HG02763 (cell line): ENCODE data around the gene VSTM2L.

Experiments used
- ATAC-seq: cut with Tn5 transposase; IDR thresholded peaks from one replicate; pipeline ENCODE4 v1.9.1; 2021; ENCODE audit warnings: mild to moderate bottlenecking, moderate library complexity; ENCODE audit not compliant: unreplicated experiment

Gene VSTM2L

DNA sequence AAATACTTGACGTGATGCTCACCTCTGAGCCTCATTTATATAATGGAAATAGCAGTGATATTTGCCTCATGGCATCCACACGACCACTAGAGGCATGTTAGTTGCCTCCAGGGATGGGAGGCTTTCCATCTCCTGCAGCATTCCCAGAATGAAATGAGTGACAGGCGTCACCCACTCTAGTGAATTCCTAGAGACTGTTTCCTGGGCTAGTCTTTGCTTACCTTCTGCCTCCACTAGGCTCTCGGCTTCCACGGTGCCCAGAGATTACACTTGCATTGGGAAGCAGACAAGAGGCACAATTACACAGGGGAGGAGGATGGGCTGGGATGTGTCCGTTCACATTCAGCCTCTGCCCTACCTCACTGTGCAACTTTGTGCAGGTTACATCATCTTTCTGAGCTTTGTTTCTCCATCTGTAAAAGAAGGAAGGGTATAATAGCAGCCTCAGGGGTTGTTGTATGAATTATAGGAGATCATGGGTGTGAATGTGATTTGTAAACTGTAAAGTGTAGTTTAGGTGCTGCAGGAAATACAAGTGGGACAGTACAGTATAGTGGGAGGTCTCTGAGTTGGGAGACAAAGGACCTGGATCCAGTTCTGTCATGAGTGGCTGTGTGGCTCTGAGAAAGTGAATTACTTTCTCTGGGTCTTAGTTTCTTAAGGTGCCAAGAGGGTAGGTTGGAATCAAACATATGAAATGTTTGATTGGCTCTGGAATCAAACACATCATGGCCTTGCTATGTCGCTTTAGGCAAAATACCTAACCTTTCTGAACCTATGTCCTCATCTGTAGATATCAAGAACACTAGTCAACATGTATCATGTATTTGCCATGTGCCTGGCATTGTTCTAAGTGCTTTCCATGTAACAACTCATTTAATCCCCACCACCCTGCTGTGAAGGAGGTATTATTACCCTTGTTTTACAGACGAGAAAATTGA is 3.6 kb upstream of the VSTM2L start:
- ATAC-seq, result no peak

DNA sequence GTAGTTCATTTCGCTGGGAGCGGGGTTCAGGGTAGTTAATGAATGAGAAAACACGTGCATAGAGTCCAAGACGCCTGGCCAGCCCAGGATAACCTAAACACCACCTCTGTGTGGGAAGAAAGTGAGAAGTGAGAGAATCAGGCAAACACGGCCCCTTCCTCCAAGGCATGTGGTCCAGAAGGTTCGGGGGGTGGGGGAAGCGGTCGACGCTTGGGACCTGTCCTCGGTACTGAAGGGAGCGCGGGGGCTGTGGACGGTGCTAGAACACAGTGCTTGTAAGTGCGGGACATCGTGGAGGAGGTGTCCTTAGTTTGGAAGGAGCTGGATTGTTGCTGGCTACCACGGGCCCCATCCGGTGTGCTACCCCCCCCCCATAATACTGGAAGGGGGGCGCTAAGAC is 1.7 kb upstream of the VSTM2L start:
- ATAC-seq, result no peak

DNA sequence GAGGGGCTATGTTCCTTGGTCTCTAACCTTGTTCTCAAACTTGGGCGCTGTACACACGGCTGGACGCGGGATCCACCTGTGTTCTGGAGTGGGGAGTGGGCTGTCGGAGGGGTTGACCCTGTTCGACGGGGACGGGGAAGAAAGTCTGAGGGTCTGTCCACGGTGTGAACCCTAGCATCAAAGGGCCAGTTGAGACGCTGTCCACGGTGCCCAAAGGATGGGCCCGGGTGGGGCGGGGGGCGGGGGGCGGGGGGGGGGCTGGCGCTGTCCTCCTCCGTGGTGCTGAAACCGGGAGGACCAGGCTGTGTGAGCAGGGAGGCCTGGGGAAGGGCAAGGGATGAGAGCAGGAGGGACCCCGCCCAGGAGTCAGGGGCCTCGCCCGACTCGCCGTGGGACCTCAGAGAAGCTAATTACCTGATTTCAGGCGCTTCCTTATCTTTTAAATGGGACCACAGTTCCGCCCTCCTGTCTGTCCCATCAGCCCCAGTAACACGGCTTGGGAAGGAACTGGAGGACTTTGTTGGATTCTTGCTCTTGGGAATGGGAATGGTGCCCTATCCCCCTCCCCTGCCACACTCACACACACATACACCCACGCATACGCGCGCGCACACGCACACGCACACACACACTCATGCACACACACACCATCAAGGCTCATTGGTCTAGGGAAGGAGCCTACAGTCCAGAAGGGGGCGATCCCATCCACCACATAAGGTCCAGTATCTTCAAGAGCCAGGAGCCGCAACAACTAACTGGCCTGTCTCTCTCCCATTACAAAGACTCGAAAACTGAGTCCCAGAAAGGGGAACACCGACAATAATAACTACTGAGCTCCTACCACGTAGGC is 1.0 kb upstream of the VSTM2L start:
- no peak for ATAC-seq

DNA sequence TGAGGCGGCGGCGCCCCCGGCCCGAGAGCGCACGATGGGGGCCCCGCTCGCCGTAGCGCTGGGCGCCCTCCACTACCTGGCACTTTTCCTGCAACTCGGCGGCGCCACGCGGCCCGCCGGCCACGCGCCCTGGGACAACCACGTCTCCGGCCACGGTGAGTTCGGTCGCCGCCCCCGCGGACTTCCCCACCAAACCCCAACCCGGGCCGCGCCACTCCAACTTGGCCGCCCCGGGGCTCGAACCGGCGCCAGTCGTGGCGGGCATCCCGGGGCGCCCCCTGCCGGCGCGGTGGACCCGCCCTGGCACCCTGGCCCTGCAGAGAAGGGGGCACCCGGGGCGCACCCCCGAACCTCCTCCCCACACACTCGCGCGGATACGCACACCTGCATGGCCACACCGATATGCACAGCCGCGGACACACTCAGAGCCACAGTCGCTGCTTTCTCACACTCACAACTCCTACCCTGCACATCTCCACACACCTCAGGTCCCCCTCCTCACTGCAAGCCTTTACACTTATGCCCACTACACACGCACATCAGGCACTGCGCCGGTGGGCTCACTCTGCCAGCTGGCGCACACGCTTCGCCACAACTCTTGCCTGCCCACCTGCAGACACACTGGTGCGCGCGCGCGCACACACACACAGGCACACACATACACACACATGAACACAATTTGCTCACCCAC is 535 bp downstream of the VSTM2L start:
- ATAC-seq, result no peak

DNA sequence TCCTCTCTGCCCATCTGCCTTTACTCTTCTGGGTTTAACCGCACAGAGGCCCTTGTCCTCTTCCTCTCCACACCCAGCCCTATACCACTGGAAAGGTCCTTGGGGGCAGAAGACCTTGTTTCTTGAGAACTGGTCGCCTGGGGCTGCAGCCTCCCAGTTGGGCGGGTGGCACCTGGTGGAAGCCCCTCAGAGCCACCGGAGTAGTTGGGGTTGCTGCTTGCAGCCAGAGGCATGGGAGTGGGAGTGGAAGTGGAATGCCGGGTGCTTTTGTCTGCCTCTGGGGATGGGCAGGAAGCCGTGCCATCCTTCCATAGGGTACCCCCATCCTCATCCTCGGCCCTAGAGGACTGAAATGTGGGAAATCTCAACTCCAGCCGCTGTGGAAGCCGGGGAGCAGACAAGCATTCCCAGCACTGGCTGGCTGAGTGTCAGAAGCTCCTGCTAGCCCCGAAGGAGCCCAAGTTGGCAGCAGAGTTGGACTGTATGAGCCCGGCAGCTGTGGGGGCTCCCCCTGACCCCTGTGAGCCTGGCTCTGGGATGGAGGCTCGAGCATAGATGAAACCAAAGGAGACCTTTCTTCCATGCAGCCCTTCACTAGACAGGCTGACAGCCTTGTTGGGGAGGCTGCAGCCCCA is 1.2 kb downstream of the VSTM2L start:
- no peak for ATAC-seq

DNA sequence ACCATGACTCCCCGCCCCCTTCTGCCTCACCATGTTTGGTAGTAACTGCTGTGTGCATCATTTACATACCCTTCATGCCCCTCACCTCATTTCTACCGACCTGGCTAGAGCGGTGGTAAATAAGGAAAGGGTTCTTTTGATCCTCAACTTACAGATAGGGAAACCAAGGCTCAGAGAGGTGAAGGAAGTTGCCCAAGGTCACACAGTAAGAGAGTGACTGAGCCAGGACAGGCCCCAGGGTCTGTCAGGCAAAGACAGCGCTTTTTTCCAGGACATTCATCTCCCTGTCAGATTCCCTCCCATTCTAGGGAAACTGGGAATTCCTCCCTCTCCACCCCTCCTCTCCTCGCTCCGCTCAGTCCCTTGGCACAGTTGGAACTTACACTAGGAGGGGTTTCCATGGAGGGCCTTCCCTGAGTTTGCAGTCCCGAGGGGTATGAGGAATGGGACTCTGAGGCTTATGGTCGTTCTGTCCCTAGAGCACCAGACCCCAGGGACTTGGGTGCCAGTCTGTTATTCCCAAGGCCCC is 2.0 kb downstream of the VSTM2L start:
- no peak for ATAC-seq

DNA sequence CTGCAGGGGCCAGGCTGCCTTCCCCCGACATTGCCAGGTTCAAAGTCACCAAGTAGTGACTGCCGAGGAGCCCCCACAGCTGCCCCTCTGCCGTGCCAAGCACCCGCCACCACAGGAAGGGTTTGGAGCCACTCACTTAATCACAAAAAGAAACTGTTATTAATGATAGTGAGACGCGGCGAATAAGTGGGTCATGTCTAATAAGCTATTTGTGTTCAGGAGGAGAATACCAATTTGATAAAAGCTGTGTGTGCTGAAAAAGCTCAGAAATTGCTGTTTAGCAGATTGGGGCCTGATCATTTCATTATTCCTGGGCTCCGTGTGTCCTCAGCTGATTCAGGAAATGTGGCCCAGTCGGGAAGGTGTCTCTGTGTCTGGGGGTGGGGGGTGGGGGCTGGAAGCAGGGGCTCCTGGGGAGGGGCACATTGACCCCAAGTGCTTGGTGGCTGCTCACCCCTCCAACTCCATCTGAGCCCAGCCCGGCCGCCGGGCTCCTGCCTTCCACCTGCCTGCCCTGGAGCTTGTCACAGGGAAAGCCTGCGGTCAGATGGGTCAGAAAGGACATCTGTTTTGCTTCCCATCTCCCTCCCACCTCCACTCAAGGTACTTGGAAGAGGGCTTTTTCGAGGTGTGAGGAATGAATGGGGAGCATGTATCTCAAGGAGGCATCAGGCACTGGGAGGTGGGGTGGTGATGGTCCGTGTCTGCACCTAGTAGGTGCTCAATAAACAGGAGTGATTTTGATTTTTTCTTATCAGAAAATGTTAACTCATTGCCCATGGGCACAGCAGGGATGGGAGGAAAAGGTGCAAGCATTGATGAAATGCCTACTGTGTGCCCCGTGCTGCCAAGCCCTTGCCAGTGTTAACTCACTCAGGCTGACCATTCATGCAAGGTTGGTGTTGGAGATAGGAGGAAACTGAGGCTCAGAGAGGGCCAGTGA is 3.0 kb downstream of the VSTM2L start:
- ATAC-seq, result no peak

DNA sequence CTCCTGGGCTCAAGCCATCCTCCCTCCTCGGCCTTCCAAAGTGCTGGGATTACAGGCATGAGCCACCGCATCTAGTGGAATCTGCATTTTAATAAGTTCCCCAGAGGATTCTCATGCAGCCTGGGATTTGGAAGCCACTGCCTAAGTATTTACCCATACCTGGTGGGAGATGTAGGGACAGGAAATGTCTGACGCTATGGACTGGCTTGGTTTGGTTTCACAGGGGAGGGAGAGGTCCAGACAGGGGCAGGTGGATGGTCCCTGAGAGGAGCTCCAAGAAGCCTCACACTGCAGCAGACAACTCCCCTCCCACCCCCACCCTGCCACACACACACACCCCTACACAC is 4.4 kb downstream of the VSTM2L start:
- no peak for ATAC-seq

DNA sequence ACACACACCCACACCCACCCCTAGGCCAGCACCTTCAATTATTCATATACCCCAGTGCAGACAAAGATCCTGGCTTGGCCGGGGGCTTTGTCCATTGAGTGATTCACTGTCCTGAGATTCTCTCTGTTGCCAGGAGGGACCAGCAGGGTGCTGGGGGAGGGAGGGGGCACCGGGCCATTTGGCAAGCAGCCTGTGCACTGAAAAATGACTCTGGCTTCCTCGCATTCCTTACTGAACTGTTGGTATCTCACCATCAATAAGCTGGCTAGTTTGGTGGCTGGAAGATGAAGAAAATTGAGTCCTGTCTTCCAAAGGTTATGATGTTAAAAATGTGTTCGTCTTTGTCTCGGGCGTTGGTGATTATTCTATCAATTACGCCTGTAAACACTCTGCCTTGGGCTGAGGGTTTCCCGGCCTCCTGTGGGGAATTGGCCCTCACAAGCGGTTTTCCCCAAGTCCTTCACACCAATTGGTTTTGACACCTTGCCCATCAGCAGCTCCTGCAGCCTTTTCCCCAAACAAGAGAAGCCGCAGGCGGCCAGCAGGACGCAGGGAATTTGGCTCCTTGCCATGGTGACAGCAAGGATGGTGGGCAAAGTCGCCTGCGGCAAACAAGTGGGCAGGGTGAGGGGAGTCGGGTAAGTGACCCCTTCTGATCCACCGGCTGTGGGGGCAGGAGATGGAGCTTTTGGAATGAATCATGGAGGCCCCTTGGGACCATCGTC is 4.9 kb downstream of the VSTM2L start:
- ATAC-seq, result no peak

DNA sequence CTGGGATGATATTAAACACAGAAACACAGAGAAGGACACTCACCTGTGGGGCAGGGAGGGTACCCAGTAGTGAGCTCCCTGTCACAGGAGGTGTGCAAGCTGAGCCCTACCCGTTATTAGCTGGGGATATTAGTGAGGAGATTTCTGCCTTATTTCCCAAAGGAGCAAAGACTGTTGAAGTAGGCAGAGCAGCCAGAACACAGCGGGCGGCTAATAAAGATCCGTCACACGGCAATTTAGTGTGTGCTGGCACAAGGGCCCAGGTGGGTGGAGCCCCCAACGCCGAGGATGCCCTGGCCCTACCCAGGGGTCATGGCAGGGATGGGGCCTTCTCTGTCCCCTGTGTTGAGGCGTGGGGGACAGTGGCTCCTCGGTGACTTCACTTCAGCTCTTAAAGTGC is 8.3 kb downstream of the VSTM2L start:
- ATAC-seq, result no peak

DNA sequence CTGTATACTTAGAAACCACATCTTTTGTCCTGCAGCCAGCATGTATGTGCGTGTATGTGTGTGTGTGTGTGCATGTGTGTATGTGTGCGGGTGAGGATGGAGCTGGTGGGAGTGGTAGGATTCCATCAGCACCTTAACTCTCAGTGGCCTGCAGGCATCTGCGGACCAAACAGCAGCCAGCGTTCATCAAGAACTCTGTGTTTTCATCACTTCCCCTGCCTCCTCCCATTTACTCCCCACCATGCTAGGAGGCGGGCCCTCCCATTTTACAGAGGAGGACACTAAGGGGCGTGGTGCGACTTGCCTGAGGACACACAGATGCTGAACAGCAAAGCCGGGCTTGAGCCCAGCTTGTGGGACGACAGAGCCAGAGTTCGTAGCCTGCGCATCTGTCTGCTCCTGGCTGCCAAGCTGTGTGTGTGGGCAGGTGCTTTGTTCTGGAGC is 8.9 kb downstream of the VSTM2L start:
- ATAC-seq, result no peak

DNA sequence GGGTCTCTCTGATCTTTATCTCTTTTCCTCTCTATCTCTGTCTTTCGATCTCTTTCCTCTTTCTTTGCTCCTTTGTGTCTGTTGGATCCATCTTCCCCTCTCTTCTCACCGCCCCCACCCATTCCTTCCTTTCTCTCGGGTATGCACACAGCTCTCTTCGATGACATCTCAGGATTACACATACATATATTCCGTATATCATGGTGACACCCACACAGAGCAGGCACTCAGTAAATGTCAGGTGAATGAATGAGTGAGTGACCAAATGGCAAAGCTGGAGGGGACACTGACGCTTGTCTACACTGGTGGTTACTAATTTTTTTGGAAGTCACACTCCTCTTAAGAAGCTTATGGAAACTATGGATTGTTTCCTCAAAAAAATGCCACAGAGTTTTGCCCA is 9.9 kb downstream of the VSTM2L start:
- no peak for ATAC-seq

DNA sequence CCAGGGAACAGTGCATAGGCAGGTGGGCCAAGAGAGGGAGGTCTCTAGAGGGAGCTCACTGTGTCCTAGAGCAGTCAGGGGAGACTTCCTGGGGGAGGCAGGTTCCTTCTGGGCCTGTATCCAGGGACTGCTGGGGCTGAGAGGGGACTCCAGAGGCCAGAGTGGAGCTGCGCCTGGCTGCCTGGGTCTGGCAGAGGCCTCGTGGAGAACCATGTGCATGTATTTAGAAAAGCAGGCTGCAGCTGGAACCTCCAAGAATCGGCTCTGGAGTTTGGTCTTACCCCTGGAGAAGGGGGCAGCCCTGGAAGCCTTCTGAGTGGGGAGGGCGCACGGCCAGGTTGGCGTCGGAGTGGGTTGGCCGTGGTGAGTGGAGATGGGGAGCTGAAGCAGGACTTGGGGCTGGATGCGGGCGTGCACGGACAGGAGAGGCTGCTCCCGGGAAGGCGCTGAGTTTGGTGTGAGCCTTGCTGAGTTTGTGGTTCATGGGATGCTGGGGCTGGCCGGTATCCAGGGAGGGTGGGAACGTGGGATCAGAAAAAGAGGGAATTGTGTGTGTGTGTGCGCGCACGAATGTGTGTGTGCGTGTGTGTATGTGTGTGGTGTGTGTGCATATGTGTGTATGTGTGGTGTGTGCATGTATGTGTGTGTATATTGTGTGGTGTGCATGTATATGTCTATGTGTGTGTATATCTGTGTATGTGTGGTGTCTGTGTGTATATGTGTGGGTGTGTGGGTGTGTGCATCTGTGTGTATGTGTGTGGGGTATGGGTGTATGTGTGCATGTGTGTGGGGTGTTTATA is 10.8 kb downstream of the VSTM2L start:
- ATAC-seq, result no peak

DNA sequence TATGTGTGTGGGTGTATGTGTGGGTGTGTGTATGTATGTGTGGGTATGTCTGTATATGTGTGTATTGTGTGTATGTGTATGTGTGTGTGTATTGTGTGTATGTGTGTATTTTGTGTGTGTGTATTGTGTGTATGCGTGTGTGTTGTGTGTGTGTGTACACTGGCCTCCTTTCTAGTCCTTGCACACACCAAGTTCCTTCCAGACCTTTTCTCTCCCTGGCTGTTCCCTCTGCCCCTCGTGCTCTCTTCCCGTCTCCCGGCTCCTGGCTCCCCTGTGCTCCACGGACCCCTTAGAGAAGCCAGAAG is 11.4 kb downstream of the VSTM2L start:
- ATAC-seq, result no peak

DNA sequence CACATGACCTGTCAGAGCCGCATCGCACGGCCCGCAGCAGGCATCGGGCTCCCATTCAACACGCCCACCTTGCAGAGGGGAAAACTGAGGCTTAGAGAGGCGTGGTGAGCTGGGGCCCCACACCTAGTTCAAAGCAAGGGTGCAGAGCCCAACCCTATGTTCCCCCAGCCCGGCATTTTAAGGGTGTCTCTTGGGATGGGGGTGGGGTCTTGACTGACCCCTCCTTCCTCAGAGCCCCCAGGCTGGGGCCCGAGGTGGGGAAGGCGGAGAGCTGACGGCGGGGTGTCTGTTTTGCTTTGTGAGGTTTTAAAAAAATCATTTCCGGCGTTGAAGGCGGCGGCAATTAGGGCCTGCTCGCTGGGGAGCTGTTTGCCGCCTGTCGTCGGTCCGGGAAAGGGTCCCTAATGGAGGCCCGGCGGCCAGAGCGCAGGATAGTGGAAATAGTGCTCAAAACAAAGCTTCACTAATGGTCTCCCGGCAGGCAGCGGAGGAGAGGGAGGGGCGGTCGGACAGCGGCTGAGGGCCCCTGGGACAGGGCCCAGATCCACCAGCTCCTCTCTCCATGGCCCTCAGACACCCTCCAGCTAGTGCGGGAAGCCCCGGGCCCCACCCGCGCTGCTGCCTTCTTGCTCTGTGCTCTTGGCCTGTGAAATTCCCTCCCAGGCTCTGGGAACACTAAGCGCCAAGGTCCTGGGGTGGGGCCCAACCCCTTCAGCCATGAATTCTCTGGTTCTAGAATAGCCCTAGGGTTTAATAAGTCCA is 11.9 kb downstream of the VSTM2L start:
- ATAC-seq, result no peak

DNA sequence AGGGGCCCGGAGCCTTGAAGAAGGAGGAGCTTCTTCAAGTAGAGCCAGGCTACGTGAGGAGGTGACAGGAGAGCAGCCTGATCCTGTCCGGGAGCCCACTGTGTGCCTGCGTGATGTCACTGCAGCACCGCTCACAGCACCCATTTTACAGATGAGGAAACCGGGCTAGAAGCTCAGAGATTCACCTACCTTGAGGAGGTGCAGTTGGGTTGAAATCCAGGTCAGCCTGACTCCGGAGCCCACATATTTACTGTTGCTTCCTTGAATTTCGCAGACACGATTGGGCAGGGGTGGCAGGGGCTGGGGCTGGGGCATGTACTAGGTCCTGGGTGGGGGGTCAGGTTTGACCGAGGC is 12.5 kb downstream of the VSTM2L start:
- ATAC-seq, result no peak

DNA sequence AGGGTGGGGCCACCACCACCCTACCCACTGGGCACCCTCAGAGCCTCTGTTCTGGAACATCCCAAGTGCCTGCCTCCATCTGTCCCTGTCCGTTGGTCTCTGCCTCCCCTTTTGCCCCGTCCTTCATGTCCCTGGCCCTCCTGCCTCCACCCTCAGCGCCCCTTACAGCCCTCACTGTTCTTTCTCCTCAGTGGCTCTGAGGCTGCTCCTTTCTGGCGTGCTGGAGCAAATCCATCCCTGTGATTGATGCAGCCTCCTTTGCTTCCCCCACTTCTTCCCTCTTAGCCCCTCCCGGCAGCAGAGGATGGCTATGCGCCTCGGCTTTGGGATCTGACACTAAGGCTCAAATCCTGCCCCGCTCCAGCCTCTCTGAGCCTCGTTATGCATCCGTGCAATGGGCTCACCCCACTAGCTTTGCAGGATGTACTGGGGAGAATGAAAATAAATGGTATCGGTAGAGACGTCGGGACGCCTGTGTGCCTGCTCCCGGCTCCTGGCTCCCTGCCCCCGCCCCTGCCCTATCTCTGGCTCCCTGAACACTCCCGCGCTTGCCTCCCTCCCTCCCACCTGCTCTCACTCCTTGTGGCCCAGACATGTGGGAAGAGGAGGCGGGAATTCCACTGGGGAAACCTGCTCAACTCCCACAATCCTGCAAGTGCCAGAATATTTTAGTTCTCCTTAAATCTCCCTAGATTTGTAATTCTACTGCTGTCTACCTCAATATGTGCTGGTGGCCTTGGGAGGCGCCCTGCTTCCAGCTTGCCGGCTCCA is 13.1 kb downstream of the VSTM2L start:
- ATAC-seq, result no peak
